HL-60 (cell line): ENCODE data around the gene ZNF248.
"Not testable (repeated sequence)": the region's sequence is repeated elsewhere in the genome, so short reads cannot be mapped to it uniquely, and the experiment has no call there.

ENCODE experiments used
- DNase-seq, 2 experiments: peaks; one replicate each; pipeline ENCODE4 v3.0.0-alpha.2; 2010 to 2020; ENCODE audit warnings: low read depth in 1 of 2, low spot score in 1 of 2
- H3K27ac ChIP-seq: fragments of 250-450 bp; sonication (Bioruptor Pico); replicated peaks from 2 replicates; pipeline ENCODE4 v1.5.1; 2020; ENCODE audit warnings: mild to moderate bottlenecking, moderate library complexity
- H3K27me3 ChIP-seq: fragments of 250-450 bp; sonication (Bioruptor Pico); 2 replicates; pipeline ENCODE4 v1.5.1; 2021; ENCODE audit warnings: mild to moderate bottlenecking, moderate library complexity; ENCODE audit not compliant: insufficient read depth, poor library complexity, severe bottlenecking
- H3K4me3 ChIP-seq: replicated peaks from 2 replicates; pipeline ENCODE4 v1.5.1; 2011; ENCODE audit warnings: mild to moderate bottlenecking, control low read depth, low read length; ENCODE audit not compliant: insufficient read depth
- CTCF ChIP-seq: IDR thresholded peaks from one replicate; pipeline ENCODE4 v1.5.1; 2011; ENCODE audit warnings: low read length, control low read depth, inconsistent platforms; ENCODE audit not compliant: insufficient read depth
- GABPA ChIP-seq: IDR thresholded peaks from 2 replicates; pipeline ENCODE4 v1.6.1; 2012; ENCODE audit warnings: low read depth
- POLR2AphosphoS5 ChIP-seq: IDR thresholded peaks from 2 replicates; pipeline ENCODE4 v1.6.1; 2012; ENCODE audit warnings: low read depth
- SPI1 ChIP-seq: IDR thresholded peaks from 2 replicates; pipeline ENCODE4 v1.6.1; 2012; ENCODE audit warnings: low read depth, mild to moderate bottlenecking, borderline replicate concordance
- TF ChIP-seq, protein P1 (sequence below): IDR thresholded peaks from 2 replicates; pipeline ENCODE4 v1.6.1; 2012; ENCODE audit warnings: low read depth; ENCODE audit not compliant: insufficient replicate concordance

Gene ZNF248

GRCh38 chr10:37868796-37869195, 11.4 kb upstream of the ZNF248 start:
- DNase-seq, result no peak
- no peak for TF ChIP-seq SPI1
- no peak for TF ChIP-seq GABPA
- TF ChIP-seq CTCF, result no peak
- TF ChIP-seq POLR2AphosphoS5, result no peak
- TF ChIP-seq, protein P1, sequence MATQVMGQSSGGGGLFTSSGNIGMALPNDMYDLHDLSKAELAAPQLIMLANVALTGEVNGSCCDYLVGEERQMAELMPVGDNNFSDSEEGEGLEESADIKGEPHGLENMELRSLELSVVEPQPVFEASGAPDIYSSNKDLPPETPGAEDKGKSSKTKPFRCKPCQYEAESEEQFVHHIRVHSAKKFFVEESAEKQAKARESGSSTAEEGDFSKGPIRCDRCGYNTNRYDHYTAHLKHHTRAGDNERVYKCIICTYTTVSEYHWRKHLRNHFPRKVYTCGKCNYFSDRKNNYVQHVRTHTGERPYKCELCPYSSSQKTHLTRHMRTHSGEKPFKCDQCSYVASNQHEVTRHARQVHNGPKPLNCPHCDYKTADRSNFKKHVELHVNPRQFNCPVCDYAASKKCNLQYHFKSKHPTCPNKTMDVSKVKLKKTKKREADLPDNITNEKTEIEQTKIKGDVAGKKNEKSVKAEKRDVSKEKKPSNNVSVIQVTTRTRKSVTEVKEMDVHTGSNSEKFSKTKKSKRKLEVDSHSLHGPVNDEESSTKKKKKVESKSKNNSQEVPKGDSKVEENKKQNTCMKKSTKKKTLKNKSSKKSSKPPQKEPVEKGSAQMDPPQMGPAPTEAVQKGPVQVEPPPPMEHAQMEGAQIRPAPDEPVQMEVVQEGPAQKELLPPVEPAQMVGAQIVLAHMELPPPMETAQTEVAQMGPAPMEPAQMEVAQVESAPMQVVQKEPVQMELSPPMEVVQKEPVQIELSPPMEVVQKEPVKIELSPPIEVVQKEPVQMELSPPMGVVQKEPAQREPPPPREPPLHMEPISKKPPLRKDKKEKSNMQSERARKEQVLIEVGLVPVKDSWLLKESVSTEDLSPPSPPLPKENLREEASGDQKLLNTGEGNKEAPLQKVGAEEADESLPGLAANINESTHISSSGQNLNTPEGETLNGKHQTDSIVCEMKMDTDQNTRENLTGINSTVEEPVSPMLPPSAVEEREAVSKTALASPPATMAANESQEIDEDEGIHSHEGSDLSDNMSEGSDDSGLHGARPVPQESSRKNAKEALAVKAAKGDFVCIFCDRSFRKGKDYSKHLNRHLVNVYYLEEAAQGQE, result no peak
- Histone ChIP-seq H3K4me3 (no peak overlapping the region), H3K27me3 (no peaks in the 10 kb centered on the region), H3K27ac (no peak overlapping the region)

DNA sequence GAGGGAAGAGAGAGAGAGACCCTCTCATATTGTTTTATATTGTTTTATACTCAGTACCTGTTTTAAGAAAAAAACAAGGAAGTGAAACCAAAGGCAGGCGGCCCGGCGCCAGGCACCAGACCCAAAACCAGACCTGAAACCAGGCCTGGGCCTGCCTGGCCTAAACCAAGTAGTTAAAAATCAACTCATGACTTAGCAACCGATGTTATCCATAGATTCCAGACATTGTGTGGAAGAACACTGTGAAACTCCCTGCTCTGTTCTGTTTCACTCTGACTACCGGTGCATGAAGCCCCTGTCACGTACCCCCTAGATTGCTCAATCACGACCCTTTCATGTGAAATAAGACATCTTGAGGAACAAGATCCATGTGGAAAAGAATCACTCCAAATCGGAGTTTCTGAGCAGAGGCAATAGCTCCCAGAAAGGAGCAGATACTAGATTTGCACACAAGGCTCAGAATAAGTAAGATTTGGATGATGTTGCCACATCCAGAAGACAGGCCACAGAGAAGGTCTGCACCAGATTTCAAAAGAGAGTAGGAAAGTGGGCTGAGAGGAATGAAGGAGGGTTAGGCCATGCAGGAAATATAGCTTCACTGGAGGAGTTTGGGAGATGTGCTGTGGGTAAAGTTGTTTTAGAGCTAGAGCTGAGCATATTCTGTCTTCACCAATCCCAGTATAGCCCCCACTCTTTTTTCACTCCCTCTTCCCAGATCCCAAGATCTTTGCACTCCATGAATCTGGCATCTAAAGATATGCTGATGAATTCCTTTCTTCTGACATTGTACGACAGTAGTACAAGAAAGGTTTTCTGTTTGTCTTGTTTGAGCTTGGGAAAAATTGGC, 8.8 kb upstream of the ZNF248 start:
- Histone ChIP-seq H3K27ac (no peak overlapping the region), H3K4me3 (no peak overlapping the region), H3K27me3 (no peaks in the 10 kb centered on the region)
- TF ChIP-seq GABPA (no peak), SPI1 (no peak)
- no peak for DNase-seq

- H3K27me3 ChIP-seq, result no peaks in the 10 kb centered on the region
- H3K4me3 ChIP-seq, result no peak overlapping the region
- TF ChIP-seq, protein P1, result no peak
- TF ChIP-seq CTCF, result no peak
- no peak for TF ChIP-seq SPI1
- no peak for TF ChIP-seq GABPA
- TF ChIP-seq POLR2AphosphoS5, result no peak
- no peak overlapping the region for H3K27ac ChIP-seq
- no peak for DNase-seq
Observed at GRCh38 chr10:37865264-37865663, 7.9 kb upstream of the ZNF248 start.

DNA sequence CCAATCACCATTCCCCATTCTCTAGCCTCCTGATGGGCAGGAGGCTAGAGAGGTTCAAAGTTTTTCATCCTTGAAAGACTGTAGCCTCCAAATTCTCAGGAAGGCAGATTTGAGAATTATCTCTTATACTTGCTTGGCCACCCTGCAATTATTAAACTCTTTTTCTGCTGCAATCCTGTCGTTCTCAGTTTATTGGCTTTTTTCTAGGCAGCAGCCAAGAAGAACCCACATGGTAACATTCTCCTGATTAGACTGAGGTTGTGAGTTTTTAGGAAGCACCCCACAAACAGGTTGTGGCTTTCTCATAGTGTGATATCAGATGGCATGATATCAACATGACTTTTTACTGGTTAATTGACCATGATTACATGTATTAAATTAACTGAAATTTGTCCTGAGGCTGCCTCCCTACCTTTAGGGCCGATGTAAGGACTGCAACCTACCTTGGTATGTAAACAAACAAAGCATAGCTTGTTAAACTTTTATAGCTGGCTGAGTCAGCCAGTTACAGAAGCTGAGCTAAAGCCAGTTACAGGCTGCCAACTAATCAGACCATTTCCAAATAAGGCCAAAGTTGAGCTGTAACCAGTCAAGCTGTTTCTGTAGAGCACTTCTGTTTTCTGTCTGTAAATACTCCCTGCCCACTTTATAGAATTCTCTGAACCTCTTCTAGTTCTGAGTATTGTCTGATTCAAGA, 3.2 kb upstream of the ZNF248 start:
- no peaks in the 10 kb centered on the region for H3K27me3 ChIP-seq
- no peak for DNase-seq
- no peak overlapping the region for H3K27ac ChIP-seq
- TF ChIP-seq, protein P1, result no peak
- TF ChIP-seq SPI1, result no peak
- H3K4me3 ChIP-seq, result no peak overlapping the region

DNA sequence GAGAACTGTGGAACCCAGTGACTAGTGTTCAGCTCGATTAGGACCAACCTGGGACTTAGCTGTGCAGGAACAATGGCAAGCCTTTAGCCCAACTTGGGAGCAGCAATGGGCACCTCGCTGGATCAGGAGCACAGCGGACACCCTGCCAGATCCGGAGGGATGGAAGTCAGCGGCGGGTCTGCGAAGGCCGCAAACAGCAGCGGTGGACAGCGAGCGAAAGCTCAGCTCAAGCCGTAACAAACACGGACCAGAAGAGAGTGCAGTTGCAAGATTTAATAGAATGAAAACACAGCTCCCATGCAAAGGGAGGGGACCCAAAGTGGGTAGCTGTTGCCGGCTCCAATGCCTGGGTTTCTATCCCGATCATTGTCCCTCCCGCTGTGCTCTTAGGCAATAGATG, 1.9 kb upstream of the ZNF248 start:
- not testable (repeated sequence) for H3K27ac ChIP-seq, H3K27me3 ChIP-seq, H3K4me3 ChIP-seq, DNase-seq
